IMR-90 (cell line): Measurements from ENCODE around the gene SAFB2. TPM values are rescaled to one million over a fixed set of nuclear protein-coding genes. Genes with fewer than 3 reads are reported as not detected.

Experiments
- ATAC-seq: fragments of 200-7000 bp; cut with Tn5 transposase; 2 replicates; pipeline ENCODE4 v1.9.1; 2020; ENCODE audit warnings: low read depth, mild to moderate bottlenecking, moderate library complexity
- BruUV-seq: library from RNA; stranded (reverse); fragments of 400-500 nt; replicated peaks from 2 replicates; lab custom pipeline; 2021; lab: Mats Ljungman, UMichigan
- CTCF ChIA-PET: fragments of 300-600 bp; formaldehyde crosslinking; extraction: SDS; loops from one replicate; lab custom pipeline; 2021; ENCODE audit warnings: antibody characterized with exemption; lab: Yijun Ruan, JAX
- POLR2A ChIA-PET: fragments of 300-600 bp; sonication (Branson Sonifier 250); formaldehyde crosslinking; loops from one replicate; lab custom pipeline; 2022; ENCODE audit warnings: antibody characterized with exemption; ENCODE audit not compliant: unreplicated experiment; lab: Charles Lee
- DNase-seq: peaks from one replicate; pipeline ENCODE4 v3.0.0; 2013
- H2AFZ ChIP-seq: replicated peaks from 2 replicates; pipeline ENCODE3; 2013; ENCODE audit warnings: low read length, mild to moderate bottlenecking; ENCODE audit not compliant: poor library complexity
- H2AK5ac ChIP-seq: 2 replicates; pipeline ENCODE4 v1.6.1; 2013; ENCODE audit warnings: low read depth, low read length, inconsistent platforms
- H2AK9ac ChIP-seq: replicated peaks from 2 replicates; pipeline ENCODE3; 2013; ENCODE audit warnings: mild to moderate bottlenecking, low read depth, low read length, moderate library complexity; ENCODE audit not compliant: poor library complexity
- H2BK120ac ChIP-seq: 2 replicates; pipeline ENCODE4 v1.6.1; 2013; ENCODE audit warnings: low read depth, low read length, inconsistent platforms
- H2BK15ac ChIP-seq: 3 replicates; pipeline ENCODE4 v1.6.1; 2013; ENCODE audit warnings: low read depth, low read length, inconsistent platforms
- H2BK20ac ChIP-seq: 2 replicates; pipeline ENCODE4 v1.6.1; 2013; ENCODE audit warnings: low read depth, mild to moderate bottlenecking, inconsistent platforms, low read length, moderate library complexity
- H2BK5ac ChIP-seq: 2 replicates; pipeline ENCODE4 v1.6.1; 2013; ENCODE audit warnings: mild to moderate bottlenecking, low read depth, low read length, inconsistent platforms; ENCODE audit not compliant: poor library complexity, severe bottlenecking
- H3K14ac ChIP-seq: replicated peaks from 2 replicates; pipeline ENCODE4 v1.6.1; 2013; ENCODE audit warnings: low read depth, low read length, inconsistent platforms
- H3K18ac ChIP-seq: 2 replicates; pipeline ENCODE4 v1.6.1; 2013; ENCODE audit warnings: low read depth, low read length, control low read depth
- H3K23ac ChIP-seq: 2 replicates; pipeline ENCODE4 v1.6.1; 2013; ENCODE audit warnings: low read depth, low read length, inconsistent platforms
- H3K27ac ChIP-seq: 2 replicates; pipeline ENCODE4 v1.5.1; 2013; ENCODE audit warnings: mild to moderate bottlenecking, control low read depth, low read length; ENCODE audit not compliant: insufficient read depth
- H3K27me3 ChIP-seq: 2 replicates; pipeline ENCODE4 v1.6.1; 2013; ENCODE audit warnings: low read length; ENCODE audit not compliant: control insufficient read depth, insufficient read depth
- H3K36me3 ChIP-seq: 2 replicates; pipeline ENCODE4 v1.6.1; 2013; ENCODE audit warnings: low read length, mixed read lengths; ENCODE audit not compliant: control insufficient read depth, insufficient read depth
- H3K4ac ChIP-seq: 2 replicates; pipeline ENCODE4 v1.6.1; 2013; ENCODE audit warnings: low read depth, low read length, inconsistent platforms
- H3K4me1 ChIP-seq: 2 replicates; pipeline ENCODE4 v1.6.1; 2013; ENCODE audit warnings: low read length, mixed read lengths; ENCODE audit not compliant: control insufficient read depth, insufficient read depth
- H3K4me2 ChIP-seq: 2 replicates; pipeline ENCODE4 v1.6.1; 2013; ENCODE audit warnings: low read depth, mild to moderate bottlenecking, control low read depth, low read length, moderate library complexity
- H3K4me3 ChIP-seq: 2 replicates; pipeline ENCODE4 v1.5.1; 2013; ENCODE audit warnings: low read depth, mild to moderate bottlenecking, control low read depth, low read length, moderate library complexity; ENCODE audit not compliant: insufficient read depth
- H3K56ac ChIP-seq: 2 replicates; pipeline ENCODE4 v1.6.1; 2013; ENCODE audit warnings: low read length, inconsistent platforms; ENCODE audit not compliant: insufficient read depth; ENCODE audit errors: extremely low read depth
- H3K79me1 ChIP-seq, 2 experiments: 2 replicates each; pipeline ENCODE4 v1.6.1; 2013; ENCODE audit warnings: low read length in 2 of 2, inconsistent platforms in 1 of 2, low read depth in 1 of 2
- H3K9ac ChIP-seq: 2 replicates; pipeline ENCODE4 v1.6.1; 2013; ENCODE audit warnings: low read depth, low read length, control low read depth
- H3K9me1 ChIP-seq: 2 replicates; pipeline ENCODE4 v1.6.1; 2013; ENCODE audit warnings: low read length, inconsistent platforms; ENCODE audit not compliant: insufficient read depth
- H3K9me3 ChIP-seq: 2 replicates; pipeline ENCODE4 v1.6.1; 2013; ENCODE audit warnings: low read length; ENCODE audit not compliant: control insufficient read depth, insufficient read depth
- H4K20me1 ChIP-seq: 2 replicates; pipeline ENCODE4 v1.6.1; 2013; ENCODE audit warnings: low read length, inconsistent platforms; ENCODE audit not compliant: insufficient read depth
- H4K5ac ChIP-seq: 2 replicates; pipeline ENCODE4 v1.6.1; 2013; ENCODE audit warnings: mild to moderate bottlenecking, low read depth, low read length, control low read depth
- H4K8ac ChIP-seq, 2 experiments: 2 replicates each; pipeline ENCODE4 v1.6.1; 2013; ENCODE audit warnings: low read depth in 2 of 2, low read length in 2 of 2, control low read depth in 1 of 2, inconsistent platforms in 1 of 2
- H4K91ac ChIP-seq: 2 replicates; pipeline ENCODE4 v1.6.1; 2013; ENCODE audit warnings: low read depth, low read length, inconsistent platforms; ENCODE audit not compliant: insufficient read depth
- CEBPB ChIP-seq: IDR thresholded peaks from 2 replicates; pipeline ENCODE4 v1.6.1; 2012; ENCODE audit warnings: low read depth, low read length, improper control_type of control experiment
- MAFK ChIP-seq: IDR thresholded peaks from 2 replicates; pipeline ENCODE4 v1.6.1; 2012; ENCODE audit warnings: low read depth, low read length, improper control_type of control experiment
- USF2 ChIP-seq: fragments of 150-350 bp; IDR thresholded peaks from 2 replicates; pipeline ENCODE4 v1.6.1; 2017; ENCODE audit warnings: mild to moderate bottlenecking, antibody characterized with exemption, low read length, low read depth
- WGBS, 2 experiments: methylation state at CpG; one replicate each; pipeline versions ENCODE4 v1.1.5 to v1.1.7; 2013; ENCODE audit warnings: missing lambda C conversion rate in 2 of 2; ENCODE audit not compliant: insufficient read length in 1 of 2; ENCODE audit errors: extremely low coverage in 2 of 2; 5-methylcytosine and 5-hydroxymethylcytosine counted together
- dilution Hi-C: fragments of 300-500 bp; cut with HindIII; formaldehyde crosslinking; loops from one replicate; pipeline ENCODE4 v1.14.3; 2018; ENCODE audit warnings: low sequenced_read_pairs; ENCODE audit not compliant: unreplicated experiment
- in situ Hi-C: fragments of 300-500 bp; cut with MboI; formaldehyde crosslinking; loops from 3 replicates; pipeline ENCODE4 v1.14.3; 2019; ENCODE audit warnings: low sequenced_read_pairs, inconsistent platforms, mixed read lengths
- intact Hi-C: fragments of 100-400 bp; cut with micrococcal nuclease; formaldehyde crosslinking; loops from 2 replicates; pipeline ENCODE4 v1.10.0; 2022
- polyA plus RNA-seq, 3 experiments: library from polyadenylated mRNA; depleted of rRNA; stranded (reverse); fragments of >200 nt; gene quantifications; 2 replicates each; pipeline ENCODE4 v1.2.3, GENCODE V29; 2012; ENCODE audit warnings: low replicate concordance in 1 of 3
- total RNA-seq: library from RNA; depleted of rRNA; stranded (reverse); fragments of >200 nt; gene quantifications from 2 replicates; pipeline ENCODE4 v1.2.3, GENCODE V29; 2012

Gene SAFB2
- total and polyA plus RNA-seq, 2 of the 4 experiments (the other 2 are of a cell fraction): 11.8 to 26.2 TPM

GRCh38 chr19:5558101-5558621, 64.4 kb downstream of the SAFB2 start:
- in situ Hi-C loops (no loop called here), intact Hi-C loops (no loop called here), dilution Hi-C loops (no loop called here)
- Histone ChIP-seq H3K9me3 (peaks cover 8% of the 10 kb centered on the region; the same call in 1 of the 2 replicates), H4K8ac (no peak overlapping the region), H2AK5ac (no peak overlapping the region), H3K9me1 (no peaks in the 10 kb centered on the region), H4K20me1 (no peaks in the 10 kb centered on the region), H3K23ac (no peak overlapping the region), H3K9ac (no peak overlapping the region), H2AK9ac (no peak overlapping the region), H2BK5ac (no peak overlapping the region), H4K91ac (no peak overlapping the region), H3K27me3 (peaks cover 50% of the 10 kb centered on the region), H3K56ac (no peak overlapping the region), H2BK120ac (no peak overlapping the region), H3K27ac (no peak overlapping the region), H3K4ac (no peak overlapping the region), H3K18ac (no peak overlapping the region), H4K5ac (no peak overlapping the region), H3K4me1 (no peaks in the 10 kb centered on the region; the same call in 1 of the 2 replicates), H2BK15ac (no peak overlapping the region), H2BK20ac (no peak overlapping the region), H3K36me3 (no peaks in the 10 kb centered on the region), H3K4me3 (no peak overlapping the region), H3K4me2 (no peak overlapping the region), H2AFZ (no peak overlapping the region), H3K14ac (no peak overlapping the region), H3K79me1 (no peaks in the 10 kb centered on the region)
- TF ChIP-seq CEBPB (no peak), MAFK (no peak), USF2 (no peak)
- BruUV-seq: no TSS peak
- DNase-seq: no peak
- no peak for ATAC-seq
- CTCF ChIA-PET: interaction anchor here (0.7 to 1.3 kb wide), 2 partner anchors 10 to 386 kb away, joined by 3 to 4 read pairs; no protein-coding TSS in a partner anchor
- POLR2A ChIA-PET: no interaction called here
- no CpG with 5 or more reads among the region's 2 CpGs for WGBS, 2 experiments
